Lung microvascular endothelial cell (primary cell): ENCODE data around the gene HOXC5. TPM values are rescaled to one million over a fixed set of nuclear protein-coding genes. Genes with fewer than 3 reads are reported as not detected.
"Not testable (repeated sequence)": the region's sequence is repeated elsewhere in the genome, so short reads cannot be mapped to it uniquely, and the experiment has no call there.

Experiments
- DNase-seq, 2 donors: peaks; one replicate each; pipeline versions ENCODE4 v3.0.0 to v3.0.0-alpha.2; 2010; ENCODE audit warnings: low read depth in 2 of 2
- total RNA-seq: library from RNA; depleted of rRNA; stranded (reverse); fragments of >200 nt; gene quantifications from 2 replicates; pipeline ENCODE4 v1.2.1, GENCODE V29; 2014

HOXC5 gene
- total RNA-seq, 1 donor from 2014 or later, result not detected

DNA sequence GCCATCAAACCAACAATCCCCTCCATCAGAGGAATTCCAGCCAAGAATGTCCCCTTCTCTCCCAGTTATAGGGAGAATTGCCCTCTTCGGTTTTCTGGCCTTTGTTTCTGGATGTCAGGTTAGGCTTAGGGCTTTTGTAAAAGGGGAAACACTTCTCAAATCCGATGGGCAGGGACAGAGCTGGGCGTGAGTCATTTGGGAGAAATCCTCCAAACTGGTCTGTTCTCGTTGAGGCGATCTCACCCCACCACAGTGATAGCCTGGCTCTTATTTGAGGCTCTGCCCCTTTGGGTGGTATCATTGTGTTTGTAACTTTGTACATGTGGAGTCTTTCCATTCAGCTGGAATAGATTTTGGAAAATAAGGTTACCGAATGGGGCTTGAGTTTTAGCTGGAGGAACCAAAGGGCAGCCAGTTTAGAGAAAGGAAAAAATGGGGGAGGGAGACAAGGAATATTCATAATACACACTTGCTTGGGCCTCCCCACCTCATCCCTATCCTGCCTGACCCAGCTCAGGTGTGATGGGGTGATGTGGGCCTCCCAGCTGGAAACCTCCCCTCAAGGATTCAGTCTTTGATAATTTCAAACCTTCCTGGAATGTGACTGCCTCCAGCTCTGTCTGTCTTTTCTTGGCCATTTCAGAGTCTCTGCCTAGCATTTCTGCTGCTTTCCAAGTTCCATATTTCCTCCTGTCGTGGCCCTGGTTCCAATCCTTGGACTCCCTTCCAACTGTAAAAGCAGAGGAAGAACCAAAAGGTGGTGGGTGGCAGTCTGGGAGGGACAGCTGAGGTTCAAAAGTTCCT is 28.3 kb downstream of the HOXC5 start:
- no peak for DNase-seq

GRCh38 chr12:54065677-54066076 is 32.8 kb downstream of the HOXC5 start:
- no peak for DNase-seq

- no peak for DNase-seq
These were observed 33.6 kb downstream of the HOXC5 start for GRCh38 chr12:54066408-54066807.

GRCh38 chr12:54068418-54069070 is 35.7 kb downstream of the HOXC5 start:
- DNase-seq, result no peak

GRCh38 chr12:54071942-54072341 is 39.1 kb downstream of the HOXC5 start:
- no peak for DNase-seq

GRCh38 chr12:54074308-54074707 is 41.5 kb downstream of the HOXC5 start:
- no peak for DNase-seq

DNA sequence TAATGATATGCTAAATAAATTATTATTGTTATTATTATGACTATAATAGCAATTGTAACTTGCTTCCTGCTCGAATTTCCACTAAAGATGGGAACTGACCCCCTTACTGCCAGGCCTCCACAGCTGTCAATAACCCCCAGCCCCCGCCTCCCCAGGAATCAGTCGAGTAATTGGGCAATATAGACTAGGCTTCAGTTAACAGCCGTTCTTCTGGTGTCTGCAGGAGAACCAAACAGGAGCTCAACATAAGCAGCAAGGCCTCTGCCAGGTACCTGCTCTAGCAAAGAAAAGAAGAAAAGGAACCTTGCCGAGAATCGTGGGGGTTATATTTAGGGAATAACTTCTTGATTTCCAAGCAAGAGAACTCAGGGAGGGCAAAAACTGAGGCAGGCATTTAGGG is 42.6 kb downstream of the HOXC5 start:
- no peak for DNase-seq

DNA sequence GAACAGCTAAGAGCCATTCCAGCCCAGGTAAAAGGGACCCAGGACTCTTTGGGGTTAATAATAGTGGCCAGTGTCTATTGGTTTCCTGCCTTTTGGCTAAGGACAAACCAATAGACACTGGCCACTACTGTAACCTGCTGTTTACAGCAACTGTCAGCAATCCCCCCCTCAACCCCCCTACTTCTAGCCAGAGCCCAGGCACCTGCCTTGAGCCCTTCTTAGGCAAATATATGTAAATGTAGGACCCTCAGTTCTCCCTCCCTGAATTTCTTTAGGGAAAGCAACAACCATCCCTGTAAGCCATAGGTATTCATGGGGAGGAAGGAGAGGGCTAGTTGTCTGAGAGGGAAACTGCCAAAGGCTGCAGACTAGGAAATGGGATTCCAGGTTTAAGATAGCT is 43.1 kb downstream of the HOXC5 start:
- DNase-seq, result no peak

GRCh38 chr12:54077843-54078242 is 45.0 kb downstream of the HOXC5 start:
- not testable (repeated sequence) for DNase-seq

DNA sequence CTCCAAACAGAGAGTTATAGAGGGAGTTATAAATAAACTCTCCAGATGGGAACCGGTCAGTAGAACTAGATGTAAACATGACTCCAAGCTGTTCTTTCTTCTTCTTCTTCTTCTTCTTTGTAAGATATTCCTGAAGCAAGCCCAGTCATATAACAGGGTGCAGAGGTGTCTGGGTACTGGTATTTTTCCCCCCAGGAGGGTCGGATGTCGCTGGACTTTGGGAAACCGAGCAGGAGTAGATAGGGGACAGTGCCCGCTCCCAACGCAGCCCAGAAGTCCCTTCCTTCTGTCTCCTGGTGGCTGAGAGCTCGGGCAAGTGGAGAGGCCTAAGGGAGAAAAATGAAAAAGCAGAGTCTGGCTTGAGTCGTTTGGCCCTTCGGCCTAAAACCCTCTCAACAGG is 46.3 kb downstream of the HOXC5 start:
- DNase-seq, result not testable (repeated sequence)

- DNase-seq, result not testable (repeated sequence)
These were observed 47.4 kb downstream of the HOXC5 start for GRCh38 chr12:54080008-54080924.

DNA sequence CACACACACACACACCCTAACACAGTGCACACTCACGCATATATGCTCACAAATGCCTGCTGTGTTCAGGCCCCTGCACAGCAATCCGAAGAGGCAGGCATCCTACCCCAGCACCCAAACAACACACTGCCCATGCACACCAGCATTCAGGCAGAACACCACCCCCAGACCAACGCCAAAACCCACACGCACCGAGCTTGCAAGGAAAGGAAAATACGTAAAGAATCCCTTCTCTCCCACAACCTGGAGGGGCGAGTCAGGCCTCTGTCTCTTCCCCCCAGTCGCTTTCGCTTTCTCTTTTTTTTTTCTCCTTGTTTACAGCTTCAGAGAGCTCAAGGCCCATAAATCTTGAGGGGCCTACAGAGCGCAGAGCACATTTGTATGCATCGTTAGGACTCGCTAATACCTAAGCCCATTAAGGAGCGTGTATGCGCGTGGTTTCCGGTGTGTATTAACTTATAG is 48.2 kb downstream of the HOXC5 start:
- not testable (repeated sequence) for DNase-seq

DNA sequence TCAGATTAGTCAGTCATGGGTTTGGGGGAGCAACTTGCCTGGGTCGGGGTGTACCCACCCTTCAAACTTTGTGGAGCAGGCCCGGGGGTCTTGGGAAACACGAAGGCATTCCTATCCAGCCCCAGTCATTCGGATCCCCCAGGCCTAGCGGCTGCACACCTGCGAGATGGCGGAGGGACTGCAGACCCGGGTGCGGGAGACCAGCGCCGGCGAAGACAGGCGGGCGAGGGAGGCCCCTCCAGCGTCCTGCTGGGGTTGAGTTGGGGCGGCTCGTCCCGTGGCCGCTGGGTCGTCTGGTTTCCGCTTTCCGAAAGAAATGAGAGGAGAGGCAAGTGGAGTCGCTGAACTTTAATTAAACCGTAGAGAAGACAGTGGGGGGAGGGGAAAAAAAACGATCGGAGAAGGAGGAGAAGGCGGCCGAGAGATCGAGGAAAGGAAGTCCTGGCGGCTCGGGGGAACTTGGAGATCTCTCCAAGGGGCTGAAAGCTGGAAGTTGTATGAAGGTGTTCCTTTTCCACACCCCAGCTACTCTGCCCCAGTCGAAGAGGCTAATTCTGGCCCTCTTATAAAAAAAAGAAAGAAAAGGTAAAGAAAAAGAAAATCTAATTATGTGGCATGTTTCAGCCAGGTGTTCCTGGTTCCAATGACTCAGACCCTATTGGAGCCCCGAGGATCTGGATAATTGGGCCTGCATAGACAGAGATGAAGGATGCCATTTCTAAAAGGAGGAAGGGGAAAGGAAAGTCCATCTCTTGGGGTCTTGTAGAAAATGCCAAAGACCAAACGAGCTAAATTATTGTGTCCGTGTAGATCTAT is 48.9 kb downstream of the HOXC5 start:
- not testable (repeated sequence) for DNase-seq

DNA sequence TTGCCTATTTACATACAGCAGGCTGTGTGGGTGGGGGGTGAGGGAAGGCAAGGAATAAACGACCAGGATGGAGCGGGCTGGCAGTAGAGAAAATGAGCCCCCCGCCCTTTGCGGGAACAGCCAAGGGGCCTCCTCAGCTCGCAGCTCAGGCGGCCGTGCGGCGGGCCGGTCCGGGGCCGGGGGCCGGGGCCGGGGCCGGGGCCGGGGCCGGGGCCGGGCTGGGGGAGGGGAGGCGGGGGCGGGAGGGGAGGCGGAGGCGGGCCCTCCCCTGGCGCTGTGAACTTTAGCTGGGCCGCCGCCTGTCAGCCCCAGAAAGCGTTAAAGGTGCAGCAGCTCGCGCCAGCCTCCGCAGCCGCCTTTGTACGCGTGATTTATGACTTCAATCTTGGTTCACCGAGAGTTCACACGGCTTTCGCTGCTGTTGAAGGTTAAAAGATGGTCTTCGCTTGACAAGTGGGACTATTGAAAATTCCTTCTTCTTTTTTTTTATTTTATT is 49.6 kb downstream of the HOXC5 start:
- no peak for DNase-seq

Other genes with a start within 250 kb of the HOXC5 start
- gene HOXC13, start 94.2 kb upstream of the HOXC5 start, total RNA-seq, result not detected in 2 replicates
- not detected in 2 replicates for gene HOXC12, start 78.1 kb upstream of the HOXC5 start, total RNA-seq
- not detected in 2 replicates for gene HOXC11, start 59.9 kb upstream of the HOXC5 start, total RNA-seq
- gene HOTAIR, start 58.1 kb upstream of the HOXC5 start, total RNA-seq, result not detected in 2 replicates
- gene HOXC10, start 47.9 kb upstream of the HOXC5 start, total RNA-seq, result not detected in 2 replicates
- 0.22 TPM in 1 of 2 replicates, not detected in the other for gene HOXC9, start 32.9 kb upstream of the HOXC5 start, total RNA-seq
- gene HOXC8, start 24.1 kb upstream of the HOXC5 start, total RNA-seq, result not detected in 2 replicates
- not detected in 2 replicates for gene HOXC6, start 4.6 kb upstream of the HOXC5 start, total RNA-seq
- not detected in 2 replicates for gene HOXC4, start 20.8 kb downstream of the HOXC5 start, total RNA-seq
- gene SMUG1, start 155.9 kb downstream of the HOXC5 start, total RNA-seq, result 15.7 and 21.2 TPM in 2 replicates
- 25.1 and 26.6 TPM in 2 replicates for gene CBX5, start 247.1 kb downstream of the HOXC5 start, total RNA-seq
- 239 and 374 TPM in 2 replicates for gene HNRNPA1, start 247.7 kb downstream of the HOXC5 start, total RNA-seq